Measurements from ENCODE around the gene DNER.

Gene DNER

DNA sequence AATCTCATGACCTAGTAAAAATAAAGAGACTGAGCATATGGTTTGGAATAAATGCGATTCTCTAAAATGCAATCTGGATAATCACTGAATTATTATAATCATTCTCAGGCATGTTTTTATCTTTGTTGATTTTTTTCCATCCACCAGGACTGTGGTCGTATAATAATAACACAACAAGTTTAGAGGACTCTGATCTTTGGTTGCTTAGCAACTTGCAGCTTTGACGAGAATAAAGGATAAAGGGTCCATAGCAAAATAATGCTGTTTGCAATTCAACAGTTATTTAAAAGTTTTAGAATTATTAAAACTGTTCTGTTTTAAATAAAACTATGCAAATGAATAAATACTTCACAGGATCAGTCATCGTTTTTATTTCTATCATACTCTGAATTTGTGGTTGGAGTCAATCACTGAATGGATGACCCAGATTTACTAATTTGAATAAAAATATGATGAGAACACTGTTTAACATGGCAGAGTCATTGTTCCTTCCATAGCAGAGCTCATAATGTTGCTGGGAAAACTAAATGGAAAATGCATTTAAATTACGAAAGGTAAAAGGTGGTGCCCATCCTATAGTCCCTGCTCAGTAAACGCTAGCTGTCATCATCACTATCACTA, 29.3 kb downstream of the DNER start:
- Histone ChIP-seq H3K4me3 (replicated peaks; ENCODE audit: insufficient read depth, low read length) (no peak overlapping the region), H3K27ac (replicated peaks) (no peak overlapping the region), H3K27me3 (ENCODE audit: insufficient read depth, poor library complexity, severe bottlenecking) (no peaks in the 10 kb centered on the region)
- no peak for DNase-seq (ENCODE audit: low read depth in 1 of 2, low spot score in 1 of 2)
- TF ChIP-seq POLR2AphosphoS5 (IDR thresholded peaks at IDR 0.05; ENCODE audit: low read depth), result no peak
- TF ChIP-seq, protein P1, sequence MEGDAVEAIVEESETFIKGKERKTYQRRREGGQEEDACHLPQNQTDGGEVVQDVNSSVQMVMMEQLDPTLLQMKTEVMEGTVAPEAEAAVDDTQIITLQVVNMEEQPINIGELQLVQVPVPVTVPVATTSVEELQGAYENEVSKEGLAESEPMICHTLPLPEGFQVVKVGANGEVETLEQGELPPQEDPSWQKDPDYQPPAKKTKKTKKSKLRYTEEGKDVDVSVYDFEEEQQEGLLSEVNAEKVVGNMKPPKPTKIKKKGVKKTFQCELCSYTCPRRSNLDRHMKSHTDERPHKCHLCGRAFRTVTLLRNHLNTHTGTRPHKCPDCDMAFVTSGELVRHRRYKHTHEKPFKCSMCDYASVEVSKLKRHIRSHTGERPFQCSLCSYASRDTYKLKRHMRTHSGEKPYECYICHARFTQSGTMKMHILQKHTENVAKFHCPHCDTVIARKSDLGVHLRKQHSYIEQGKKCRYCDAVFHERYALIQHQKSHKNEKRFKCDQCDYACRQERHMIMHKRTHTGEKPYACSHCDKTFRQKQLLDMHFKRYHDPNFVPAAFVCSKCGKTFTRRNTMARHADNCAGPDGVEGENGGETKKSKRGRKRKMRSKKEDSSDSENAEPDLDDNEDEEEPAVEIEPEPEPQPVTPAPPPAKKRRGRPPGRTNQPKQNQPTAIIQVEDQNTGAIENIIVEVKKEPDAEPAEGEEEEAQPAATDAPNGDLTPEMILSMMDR (IDR thresholded peaks at IDR 0.05; ENCODE audit: insufficient read depth, low read length), result no peak
- no peak for TF ChIP-seq SPI1 (IDR thresholded peaks at IDR 0.05; ENCODE audit: borderline replicate concordance, low read depth)
- no peak for TF ChIP-seq GABPA (IDR thresholded peaks at IDR 0.05; ENCODE audit: low read depth)
- TF ChIP-seq, protein P2, sequence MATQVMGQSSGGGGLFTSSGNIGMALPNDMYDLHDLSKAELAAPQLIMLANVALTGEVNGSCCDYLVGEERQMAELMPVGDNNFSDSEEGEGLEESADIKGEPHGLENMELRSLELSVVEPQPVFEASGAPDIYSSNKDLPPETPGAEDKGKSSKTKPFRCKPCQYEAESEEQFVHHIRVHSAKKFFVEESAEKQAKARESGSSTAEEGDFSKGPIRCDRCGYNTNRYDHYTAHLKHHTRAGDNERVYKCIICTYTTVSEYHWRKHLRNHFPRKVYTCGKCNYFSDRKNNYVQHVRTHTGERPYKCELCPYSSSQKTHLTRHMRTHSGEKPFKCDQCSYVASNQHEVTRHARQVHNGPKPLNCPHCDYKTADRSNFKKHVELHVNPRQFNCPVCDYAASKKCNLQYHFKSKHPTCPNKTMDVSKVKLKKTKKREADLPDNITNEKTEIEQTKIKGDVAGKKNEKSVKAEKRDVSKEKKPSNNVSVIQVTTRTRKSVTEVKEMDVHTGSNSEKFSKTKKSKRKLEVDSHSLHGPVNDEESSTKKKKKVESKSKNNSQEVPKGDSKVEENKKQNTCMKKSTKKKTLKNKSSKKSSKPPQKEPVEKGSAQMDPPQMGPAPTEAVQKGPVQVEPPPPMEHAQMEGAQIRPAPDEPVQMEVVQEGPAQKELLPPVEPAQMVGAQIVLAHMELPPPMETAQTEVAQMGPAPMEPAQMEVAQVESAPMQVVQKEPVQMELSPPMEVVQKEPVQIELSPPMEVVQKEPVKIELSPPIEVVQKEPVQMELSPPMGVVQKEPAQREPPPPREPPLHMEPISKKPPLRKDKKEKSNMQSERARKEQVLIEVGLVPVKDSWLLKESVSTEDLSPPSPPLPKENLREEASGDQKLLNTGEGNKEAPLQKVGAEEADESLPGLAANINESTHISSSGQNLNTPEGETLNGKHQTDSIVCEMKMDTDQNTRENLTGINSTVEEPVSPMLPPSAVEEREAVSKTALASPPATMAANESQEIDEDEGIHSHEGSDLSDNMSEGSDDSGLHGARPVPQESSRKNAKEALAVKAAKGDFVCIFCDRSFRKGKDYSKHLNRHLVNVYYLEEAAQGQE (IDR thresholded peaks at IDR 0.05; ENCODE audit: insufficient replicate concordance, low read depth), result no peak

DNA sequence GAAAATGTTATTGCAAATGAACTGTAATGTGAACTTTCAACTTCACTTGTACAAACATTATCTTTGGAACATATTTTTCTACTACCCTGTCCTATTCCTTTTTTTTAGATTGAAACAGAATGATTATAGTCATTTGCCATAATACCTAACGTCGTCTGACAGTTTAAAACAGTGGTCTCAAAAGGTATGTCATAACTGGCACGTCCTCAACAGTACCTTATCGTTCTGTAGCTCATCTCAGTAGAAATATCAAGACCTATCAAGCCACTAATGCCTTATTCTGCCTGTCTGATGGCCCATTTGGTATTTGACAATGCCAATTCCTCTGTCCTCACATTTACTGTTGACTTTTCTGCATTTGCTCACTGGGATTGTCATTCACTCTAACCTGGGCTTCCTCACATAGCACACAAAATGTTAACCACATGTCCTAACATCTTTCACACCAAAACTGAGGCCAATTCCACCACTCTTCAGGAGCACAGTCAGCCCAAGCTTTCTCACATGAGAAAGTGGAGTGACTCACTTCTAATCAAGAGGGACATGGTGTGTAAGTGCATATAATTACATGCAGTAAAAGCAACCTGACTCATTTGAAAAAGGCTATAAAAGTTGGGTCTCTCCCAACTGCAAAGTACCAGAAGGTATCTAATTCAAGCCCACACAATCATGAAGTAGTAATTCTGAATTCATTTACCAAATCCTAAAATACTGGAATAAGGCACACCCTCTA, 34.8 kb downstream of the DNER start:
- no peak overlapping the region for H3K4me3 ChIP-seq (replicated peaks; ENCODE audit: insufficient read depth, low read length)
- TF ChIP-seq GABPA (IDR thresholded peaks at IDR 0.05; ENCODE audit: low read depth) (no peak), SPI1 (IDR thresholded peaks at IDR 0.05; ENCODE audit: borderline replicate concordance, low read depth) (no peak), POLR2AphosphoS5 (IDR thresholded peaks at IDR 0.05; ENCODE audit: low read depth) (no peak)
- TF ChIP-seq, protein P1 (IDR thresholded peaks at IDR 0.05; ENCODE audit: insufficient read depth, low read length), result no peak
- TF ChIP-seq, protein P2 (IDR thresholded peaks at IDR 0.05; ENCODE audit: insufficient replicate concordance, low read depth), result no peak
- peaks cover 15% of the 10 kb centered on the region for H3K27me3 ChIP-seq (ENCODE audit: insufficient read depth, poor library complexity, severe bottlenecking)
- DNase-seq (ENCODE audit: low read depth in 1 of 2, low spot score in 1 of 2), result no peak
- no peak overlapping the region for H3K27ac ChIP-seq (replicated peaks)

DNA sequence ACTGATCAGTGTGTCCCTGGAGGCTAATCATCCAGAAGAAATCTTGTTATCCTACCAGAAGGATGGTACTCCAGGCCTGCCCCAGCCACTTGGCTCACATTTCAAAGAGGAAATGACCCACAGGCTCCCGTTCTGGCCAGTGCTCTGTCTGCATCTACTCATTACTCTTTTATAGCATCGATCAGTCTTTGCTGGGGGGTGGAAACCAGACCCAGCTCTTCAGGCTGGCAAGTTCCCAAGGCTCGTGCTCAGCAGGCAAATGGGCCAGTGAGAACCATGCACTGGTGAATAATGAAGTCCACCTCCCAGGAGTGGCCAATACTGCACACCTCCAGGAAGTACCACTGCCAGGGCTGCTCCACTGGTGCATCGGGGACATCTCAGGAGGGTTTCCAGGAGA, 38.8 kb downstream of the DNER start:
- no peak for DNase-seq (ENCODE audit: low read depth in 1 of 2, low spot score in 1 of 2)
- Histone ChIP-seq H3K4me3 (replicated peaks; ENCODE audit: insufficient read depth, low read length) (no peak overlapping the region), H3K27me3 (ENCODE audit: insufficient read depth, poor library complexity, severe bottlenecking) (peaks cover 15% of the 10 kb centered on the region), H3K27ac (replicated peaks) (no peak overlapping the region)
- TF ChIP-seq GABPA (IDR thresholded peaks at IDR 0.05; ENCODE audit: low read depth) (no peak), SPI1 (IDR thresholded peaks at IDR 0.05; ENCODE audit: borderline replicate concordance, low read depth) (no peak), POLR2AphosphoS5 (IDR thresholded peaks at IDR 0.05; ENCODE audit: low read depth) (no peak)
- TF ChIP-seq, protein P2 (IDR thresholded peaks at IDR 0.05; ENCODE audit: insufficient replicate concordance, low read depth), result no peak
- TF ChIP-seq, protein P1 (IDR thresholded peaks at IDR 0.05; ENCODE audit: insufficient read depth, low read length), result no peak
